HG02623 (cell line): Measurements from ENCODE around the gene IPPK.

Experiments used
- ATAC-seq: cut with Tn5 transposase; IDR thresholded peaks from one replicate; pipeline ENCODE4 v1.9.1; 2021; ENCODE audit warnings: moderate library complexity; ENCODE audit not compliant: unreplicated experiment

The IPPK gene

GRCh38 chr9:92616199-92616641, 53.7 kb downstream of the IPPK start:
- no peak for ATAC-seq

DNA sequence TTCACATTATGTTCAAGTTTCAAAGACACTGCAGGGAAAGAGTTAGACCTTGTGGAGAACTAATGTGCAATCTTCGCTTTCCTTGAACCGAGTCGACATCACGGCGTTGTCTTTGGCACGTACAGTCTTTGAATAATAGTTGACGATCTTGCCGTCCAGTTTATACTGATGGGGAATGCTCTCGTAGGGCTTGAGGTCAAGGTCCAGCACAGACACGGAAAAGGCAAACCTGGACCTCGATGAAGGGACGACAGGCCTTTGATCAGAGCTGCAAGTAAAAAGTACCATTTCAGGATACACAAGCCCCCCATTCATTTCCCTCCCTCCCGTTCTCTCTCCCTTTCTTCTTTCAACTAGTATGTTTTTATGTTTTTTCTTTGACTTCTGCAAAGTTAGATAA, 54.1 kb downstream of the IPPK start:
- no peak for ATAC-seq

GRCh38 chr9:92614763-92615461, 55.0 kb downstream of the IPPK start:
- ATAC-seq = no peak

GRCh38 chr9:92614123-92614510, 55.8 kb downstream of the IPPK start:
- no peak for ATAC-seq

DNA sequence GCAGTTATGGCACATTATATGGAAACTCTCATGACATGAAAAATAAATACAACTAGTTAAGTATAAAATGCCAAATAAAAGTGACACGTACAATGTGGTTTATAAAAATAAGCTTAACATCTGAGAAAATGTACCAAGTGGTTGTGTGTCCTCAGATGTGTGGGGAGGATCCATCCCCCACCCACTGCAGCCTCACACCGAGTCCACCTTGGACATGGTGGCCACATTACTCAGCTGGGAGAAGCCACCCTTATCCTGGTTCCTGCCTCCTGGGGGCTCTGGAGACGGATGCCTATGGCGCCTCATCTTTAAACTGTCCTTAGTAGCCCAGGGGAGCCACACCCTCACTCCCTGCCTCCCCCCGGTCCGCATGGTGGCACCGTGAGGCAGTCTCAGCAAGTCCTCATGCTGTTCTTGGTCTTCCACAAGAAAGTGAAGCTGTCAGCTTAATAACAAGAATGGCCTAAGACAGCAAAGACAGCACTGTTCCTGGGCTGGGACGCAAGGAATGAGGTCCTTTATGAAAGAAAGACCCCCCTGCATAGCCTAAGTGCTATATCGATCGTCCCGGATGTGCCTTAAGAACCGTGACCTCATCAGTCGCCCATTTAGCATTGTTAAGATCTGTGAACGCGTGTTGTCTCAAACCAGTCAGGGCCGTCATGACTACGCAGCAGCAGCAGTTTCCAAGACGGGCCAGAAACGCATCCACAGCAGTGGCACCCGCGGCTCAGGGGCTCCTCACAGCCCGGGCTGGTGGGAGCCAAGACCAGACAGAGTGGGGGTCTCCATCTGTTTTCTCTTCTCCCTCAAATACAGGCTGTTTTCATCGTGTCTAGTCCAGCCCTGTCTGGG, 56.4 kb downstream of the IPPK start:
- ATAC-seq = no peak

DNA sequence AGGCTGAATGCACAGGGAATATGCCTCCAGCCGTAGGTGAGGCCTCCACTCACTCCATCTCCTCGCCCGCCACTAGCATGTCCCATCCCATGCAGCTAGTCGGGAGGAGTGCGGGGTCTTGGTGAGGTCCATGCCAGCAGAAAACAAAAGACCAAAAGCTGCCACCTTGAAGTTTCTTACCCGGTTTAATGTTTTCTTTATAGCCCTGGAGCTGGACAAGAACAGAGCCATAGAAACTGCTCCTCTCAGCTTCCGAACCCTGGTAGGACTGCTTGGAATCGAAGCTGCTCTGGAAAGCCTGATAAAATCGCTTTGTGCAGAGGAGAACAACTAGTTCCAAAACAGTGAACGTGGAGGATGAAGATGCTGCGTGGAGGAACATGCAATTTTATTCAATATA, 57.1 kb downstream of the IPPK start:
- ATAC-seq = no peak

GRCh38 chr9:92612292-92612691, 57.6 kb downstream of the IPPK start:
- ATAC-seq = no peak

GRCh38 chr9:92611621-92612285, 58.2 kb downstream of the IPPK start:
- no peak for ATAC-seq

DNA sequence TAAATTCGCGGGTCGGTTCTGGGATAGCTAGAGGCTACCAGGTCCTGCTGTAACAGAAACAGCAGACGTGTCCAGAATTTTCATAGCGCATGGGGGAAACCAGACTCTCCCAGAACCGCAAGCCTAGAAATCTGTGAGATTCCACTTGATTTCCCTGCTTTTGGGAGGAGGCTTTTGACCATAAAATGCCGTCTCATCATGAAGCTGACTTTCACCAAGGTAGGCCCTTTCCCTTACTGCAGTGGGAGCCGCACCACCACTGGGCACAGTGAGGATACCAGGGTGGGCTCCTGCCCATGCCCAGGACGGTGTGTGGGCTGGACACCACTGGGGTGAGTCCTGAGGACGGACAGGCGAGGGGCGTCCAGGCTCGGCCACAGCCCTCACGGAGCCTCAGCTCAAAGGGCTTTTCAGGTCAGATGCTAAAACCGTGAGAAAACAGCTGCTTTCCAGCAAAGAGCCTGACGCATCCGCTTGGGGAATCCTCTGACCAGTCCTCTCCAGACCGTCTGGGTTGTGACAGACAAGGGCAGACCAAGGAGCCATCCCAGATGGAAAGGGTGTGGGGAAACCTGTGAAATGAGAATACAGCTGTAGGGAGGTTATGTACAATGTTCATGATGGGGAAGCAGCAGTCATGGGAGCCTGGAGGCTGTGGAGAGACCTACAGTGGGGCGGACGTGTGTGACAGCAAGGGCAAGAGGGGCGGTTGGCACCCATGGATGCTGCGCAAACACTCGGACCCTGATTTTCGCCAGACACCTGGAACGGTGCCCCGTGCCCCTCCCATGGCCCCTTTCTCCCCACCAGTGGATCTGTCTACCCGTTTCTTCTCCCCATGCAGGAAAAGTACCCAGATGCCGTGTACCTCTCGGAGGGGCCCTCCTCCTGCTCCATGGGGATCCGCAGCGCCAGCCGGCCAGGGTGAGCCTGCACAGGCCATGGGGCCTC, 59.2 kb downstream of the IPPK start:
- ATAC-seq = no peak

- no peak for ATAC-seq
Measured at GRCh38 chr9:92608909-92609445, 61.0 kb downstream of the IPPK start.

DNA sequence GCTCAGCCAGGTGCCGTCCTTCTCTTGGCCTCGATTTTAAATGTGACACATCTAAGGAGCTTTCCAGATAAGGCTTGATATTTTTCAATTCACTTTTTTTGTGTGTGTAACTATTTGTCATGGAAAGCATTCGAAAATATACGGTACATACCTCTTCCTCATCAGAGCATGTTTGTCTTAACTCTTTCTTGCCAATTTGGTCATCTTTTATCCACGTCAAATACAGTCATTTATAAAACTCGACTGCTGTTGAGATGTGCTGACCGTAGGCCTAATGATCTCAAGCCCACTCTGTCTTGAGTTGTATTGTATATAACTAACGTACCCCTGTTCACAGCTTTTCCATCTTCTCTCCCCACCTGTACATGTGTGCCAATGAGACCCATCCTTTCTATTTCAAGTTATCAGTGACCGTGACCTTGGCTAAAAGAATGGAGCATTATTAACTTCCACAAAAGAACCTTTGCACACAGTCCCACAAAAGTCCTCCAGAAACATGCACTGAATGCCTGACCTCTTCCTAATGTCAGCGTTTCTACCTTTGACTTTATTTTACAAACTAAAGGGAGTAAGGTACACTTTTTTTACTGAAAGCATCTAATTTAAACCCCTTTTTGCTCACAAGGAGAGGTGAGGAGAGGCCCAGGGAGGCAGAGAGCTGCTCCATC, 61.6 kb downstream of the IPPK start:
- ATAC-seq = no peak

- ATAC-seq = no peak
Measured at GRCh38 chr9:92607773-92608172, 62.2 kb downstream of the IPPK start.

- peak; percentile 57 for ATAC-seq
Measured at GRCh38 chr9:92607088-92607487, 62.8 kb downstream of the IPPK start.

DNA sequence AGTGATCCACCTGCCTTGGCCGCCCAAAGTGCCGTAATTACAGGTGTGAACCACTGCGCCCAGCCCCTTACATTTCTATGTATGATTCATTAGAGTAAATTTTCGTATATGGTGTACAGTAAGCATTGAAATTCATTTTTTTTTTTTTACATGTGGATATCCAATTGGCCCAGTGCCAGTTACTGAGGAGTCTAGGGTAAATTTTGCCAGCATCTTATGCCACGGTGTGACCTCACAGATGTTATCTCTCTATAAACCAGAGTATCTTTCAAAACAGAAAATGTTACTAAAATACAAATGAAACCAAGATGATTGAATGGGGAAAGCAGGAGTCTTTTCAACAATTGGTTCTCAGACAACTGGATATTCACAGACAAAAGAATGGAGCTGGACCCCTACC, 64.7 kb downstream of the IPPK start:
- no peak for ATAC-seq

DNA sequence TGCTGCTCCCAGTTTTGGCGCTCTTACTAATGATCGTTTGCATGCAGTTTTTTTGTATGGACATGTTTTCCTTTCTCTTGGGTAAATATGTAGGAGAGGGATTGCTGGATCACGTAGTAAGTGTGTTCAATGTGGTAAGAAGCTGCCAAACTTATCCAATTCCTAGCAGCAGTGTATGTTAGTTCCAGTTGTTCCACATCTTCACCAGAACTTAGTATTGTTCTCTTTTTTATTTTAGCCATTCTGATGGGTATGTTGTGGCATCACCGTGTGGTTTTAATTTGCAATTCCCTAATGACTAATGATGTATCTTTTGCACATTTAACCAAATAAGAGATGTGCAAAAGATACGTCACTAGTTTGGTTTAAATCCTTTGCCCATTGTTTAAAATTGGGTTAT, 65.9 kb downstream of the IPPK start:
- no peak for ATAC-seq

DNA sequence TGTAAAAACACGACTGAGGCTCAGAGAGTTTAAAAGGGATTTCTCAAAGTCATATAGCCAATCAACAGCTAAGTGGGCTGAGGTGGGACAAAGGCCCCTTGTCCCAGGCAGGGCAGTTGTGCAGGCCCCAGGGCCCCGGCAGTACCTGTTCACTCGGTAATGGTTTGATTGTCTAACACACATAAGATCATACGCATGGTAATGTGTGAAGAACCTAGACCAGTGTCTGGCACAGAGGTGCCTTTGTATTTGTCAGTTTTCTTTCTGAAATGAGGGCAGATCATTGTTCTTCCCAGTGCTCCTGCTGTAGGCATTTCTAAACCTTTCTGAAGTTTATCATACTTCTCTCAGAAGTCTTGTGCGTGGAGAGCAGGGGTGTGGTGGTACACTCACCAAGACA, 66.8 kb downstream of the IPPK start:
- ATAC-seq = no peak

DNA sequence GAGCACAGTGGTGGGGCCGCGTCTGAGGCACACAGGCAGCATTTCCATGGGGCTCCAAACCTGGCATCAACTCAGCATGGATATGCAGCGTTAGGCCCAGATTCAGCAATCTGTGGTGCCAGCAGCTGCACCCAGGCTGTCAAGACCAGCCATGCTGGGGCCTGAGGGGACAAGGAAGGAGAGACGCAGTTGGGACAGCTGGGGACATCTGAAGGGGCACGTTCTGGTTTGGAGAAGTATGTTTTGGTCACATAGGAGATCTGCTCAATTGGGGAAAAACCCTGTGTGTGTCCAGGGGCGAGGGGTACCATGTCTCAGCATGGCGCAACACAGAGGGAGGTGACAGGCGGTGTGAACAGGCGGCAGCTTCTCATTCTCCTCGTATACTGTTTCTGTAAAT, 67.5 kb downstream of the IPPK start:
- no peak for ATAC-seq

GRCh38 chr9:92601451-92601850, 68.5 kb downstream of the IPPK start:
- ATAC-seq = no peak

DNA sequence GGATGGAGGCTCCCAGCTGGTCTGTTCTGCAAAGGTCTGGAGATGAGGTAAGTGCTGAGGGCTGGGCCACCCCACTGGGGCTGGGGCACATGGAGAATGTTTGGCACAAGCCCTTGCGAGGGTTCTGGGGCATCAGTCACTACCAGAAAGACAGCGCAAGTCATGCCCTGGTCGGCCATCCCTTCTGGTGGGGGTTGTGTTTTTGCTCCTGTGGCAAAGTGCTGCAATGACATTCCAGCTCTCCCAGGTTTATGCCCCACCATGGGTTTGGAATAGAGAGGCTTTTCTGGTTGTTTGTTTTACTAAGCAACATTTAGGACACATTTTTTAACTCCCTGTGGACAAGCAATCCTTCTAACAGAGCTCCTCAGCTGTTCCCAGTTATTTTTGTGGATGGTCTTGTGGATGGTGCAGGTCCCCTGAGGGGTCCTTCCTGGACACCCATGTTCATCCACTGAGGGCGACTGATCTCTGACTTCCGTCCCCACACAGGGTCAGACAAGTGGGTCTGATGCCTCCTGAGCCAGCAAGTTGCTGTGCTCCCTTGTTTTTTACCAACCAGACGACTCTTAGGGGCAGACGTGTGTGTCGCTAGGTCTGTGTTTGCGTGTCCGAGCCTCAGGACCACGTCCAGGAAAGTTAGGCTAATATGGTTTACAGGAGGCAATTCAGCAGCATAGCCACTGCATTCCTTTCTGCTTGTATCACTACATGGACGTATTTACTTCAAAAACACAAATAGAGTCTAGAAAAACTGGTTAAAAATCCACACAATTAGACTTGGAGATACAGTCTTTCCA, 69.3 kb downstream of the IPPK start:
- ATAC-seq = no peak
